CD4-positive, alpha-beta T cell treated with Interleukin-17A for 4 hours (primary cell): ENCODE data around the gene GPLD1.
"Not testable (repeated sequence)": the region's sequence is repeated elsewhere in the genome, so short reads cannot be mapped to it uniquely, and the experiment has no call there.

Experiments used
- DNase-seq: peaks from one replicate; pipeline ENCODE4 v3.0.0-alpha.2; 2020; ENCODE audit warnings: mixed read lengths

GPLD1 gene

DNA sequence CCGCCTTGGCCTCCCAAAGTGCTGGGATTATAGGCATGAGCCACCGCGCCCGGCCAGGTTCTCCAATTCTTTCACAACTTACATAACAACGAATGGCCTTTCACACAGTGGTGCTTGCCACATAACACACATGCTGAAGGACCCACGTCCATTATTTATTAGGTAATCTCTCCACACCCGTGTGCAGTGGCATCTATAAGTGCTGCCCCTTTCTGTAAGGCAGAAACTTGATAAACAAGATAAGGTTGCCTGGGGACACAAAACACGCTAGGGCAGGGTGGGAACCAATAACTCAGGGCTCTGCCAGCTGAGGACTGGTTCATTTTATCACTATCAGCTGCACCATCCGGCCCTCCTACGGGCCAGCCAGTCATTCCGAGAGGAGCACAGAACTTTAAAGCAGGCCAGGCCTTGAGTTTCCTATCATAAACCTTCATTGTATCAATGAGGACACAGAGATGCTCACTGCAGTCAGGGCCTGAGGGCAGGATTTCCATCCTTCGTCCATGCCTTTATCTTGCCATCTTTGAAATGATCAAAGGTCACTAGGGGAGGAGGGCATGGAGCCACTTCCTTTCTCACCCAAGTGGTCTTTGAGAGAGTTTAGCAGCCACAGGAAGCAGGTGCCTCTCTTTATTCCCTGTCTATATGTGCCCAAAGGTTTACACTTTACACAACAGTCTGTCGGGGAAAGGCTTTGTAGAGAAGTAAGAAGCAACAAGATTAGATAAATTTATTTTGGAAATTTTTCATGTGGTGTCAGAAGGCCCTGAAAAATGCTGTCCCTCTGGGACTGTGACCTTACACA is 37.6 kb downstream of the GPLD1 start:
- no peak for DNase-seq

DNA sequence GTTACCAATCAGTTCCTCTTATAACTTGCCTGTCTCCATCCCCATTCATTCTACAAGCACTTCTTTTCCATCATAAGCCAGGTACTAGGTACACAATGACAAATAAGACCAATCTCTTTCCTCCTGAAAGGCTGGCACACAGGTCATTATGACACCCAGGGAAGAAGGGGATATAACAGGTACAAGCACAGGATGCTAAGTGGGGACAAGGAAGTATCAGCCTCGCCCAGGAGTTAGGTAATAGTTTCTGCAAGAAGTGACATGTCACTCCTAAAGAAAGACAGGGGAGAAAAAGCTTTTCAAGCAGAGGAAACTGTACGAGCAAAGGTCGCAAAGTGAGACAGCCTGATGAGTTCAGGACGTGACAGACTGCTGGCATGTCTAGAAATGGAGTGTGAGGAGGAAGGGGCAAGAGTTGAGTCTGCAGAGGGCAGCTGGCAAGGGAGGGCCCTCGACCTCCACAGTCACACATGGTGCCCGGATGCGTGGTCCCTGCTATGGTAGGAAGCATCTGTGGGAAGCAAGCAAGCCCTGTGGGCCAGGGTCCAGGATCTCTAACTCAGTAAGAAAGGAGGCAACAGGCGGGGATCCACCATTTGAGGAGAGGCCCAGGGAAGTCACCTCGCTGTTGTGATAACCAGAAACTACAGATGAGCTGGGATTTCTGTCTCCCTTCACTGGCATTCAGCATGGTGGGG is 40.4 kb downstream of the GPLD1 start:
- DNase-seq = no peak

DNA sequence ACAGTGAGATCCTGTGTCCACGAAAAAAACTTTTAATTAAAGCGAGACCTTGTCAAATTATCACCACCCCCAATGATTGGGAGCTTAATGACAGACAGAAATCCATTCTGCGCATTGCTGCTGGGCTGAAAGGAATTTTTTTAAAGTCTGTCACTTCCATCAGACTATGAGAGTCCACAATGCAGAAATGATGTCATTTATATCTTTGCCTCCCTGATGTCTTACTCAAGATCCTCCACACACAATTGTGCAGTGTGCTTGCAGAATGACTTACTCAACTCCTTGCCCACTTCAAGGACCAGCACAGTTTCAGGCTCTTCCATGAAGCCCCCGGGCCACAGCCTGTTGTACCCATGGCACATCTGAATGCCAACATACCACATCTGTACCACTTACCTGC is 41.0 kb downstream of the GPLD1 start:
- DNase-seq = no peak

DNA sequence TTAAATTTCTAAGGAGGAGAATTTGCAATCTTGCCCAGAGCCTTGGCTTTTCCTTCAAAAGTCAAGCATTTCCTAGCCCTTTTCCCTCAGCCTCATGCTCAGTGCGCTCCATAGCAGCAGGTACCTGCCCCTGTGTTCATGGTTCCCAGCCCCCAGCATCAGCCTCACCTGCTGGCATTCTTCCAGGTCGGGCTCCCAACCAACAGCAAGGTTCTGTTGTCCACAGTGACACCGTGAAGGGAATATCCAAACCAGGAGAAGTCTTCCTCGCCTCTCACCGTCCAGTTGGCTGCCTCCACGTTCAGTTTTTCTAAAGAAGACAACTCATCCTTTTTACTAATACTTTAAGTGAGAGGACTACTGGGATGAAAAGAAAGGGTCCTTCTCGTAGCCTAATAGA is 42.7 kb downstream of the GPLD1 start:
- DNase-seq = no peak

DNA sequence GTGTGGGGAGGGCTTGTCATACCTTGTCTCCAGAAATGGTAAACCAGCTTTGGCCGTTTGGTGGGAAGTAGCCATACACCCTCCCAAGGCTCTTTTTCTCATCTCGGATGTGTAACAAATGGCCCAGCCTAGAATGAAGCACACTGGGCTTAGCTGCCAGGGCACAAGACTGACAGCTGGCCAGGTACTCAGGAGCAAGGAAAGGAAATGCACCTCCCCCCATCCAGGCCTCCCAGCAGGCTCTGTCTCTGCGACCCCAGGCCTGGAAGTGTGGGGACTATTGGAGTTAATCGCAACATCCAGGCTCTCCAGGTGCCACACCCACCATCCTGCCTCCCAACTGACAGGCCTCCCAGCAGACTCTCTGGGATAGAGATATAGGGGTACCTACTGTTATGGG is 43.7 kb downstream of the GPLD1 start:
- DNase-seq = no peak

DNA sequence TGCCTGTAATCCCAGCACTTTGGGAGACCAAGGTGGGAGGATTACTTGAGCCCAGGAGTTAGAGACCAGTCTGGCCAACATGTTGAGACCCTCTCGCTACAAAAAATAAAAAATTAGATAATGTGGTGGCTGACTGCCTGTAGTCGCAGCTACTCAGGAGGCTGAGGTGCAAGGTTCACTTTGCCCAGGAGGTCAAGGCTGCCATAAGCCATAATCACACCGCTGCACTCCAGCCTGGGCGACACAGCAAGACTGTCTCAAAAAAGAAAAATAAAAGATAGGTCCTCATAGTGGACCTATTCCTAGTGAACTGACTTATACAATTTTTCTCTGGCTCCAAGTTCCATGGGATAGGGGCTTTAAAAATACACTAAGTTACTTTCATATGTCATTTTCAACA is 44.8 kb downstream of the GPLD1 start:
- no peak for DNase-seq

DNA sequence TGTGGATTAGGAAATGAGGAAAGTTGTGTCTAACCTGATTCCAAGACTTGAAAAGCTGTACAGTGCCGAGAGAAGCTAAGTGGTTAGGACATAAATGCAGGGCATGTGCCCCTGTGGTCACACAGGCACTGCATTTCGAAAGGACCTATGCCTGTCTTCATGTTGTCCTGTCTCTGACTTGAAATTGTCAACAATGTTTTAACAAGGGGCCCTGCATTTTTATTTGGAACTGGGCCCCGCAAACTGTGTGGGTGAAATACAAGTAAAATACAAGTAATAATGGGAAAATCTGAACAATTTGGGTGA is 47.8 kb downstream of the GPLD1 start:
- DNase-seq = no peak

DNA sequence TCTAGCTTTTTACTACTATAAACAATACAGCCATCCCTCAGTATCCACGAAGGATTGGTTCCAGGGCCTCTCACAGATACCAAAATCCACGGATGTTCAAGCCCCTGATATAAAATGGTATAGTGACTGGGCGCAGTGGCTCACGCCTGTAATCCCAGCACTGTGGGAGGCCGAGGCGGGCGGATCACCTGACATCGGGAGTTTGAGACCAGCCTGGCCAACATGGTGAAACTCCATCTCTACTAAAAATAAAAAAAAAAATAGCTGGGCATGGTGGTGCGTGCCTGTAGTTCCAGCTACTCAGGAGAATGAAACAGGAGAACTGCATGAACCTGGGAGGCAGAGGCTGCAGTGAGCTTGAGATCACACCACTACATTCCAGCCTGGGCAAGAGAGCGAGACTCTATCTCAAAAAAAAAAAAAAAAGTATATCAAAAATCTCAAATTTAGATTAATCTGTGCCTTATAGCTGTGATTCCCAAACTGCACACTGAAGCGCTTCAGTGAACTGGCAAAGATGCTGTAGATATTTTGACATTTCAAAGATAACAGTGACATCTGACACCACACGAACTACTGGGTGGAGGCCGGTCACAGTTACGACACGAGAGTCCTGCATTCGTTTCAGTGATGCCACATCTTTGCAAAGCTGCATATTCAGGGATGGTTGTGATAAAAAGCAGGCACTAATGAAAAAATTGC is 48.3 kb downstream of the GPLD1 start:
- no peak for DNase-seq

DNA sequence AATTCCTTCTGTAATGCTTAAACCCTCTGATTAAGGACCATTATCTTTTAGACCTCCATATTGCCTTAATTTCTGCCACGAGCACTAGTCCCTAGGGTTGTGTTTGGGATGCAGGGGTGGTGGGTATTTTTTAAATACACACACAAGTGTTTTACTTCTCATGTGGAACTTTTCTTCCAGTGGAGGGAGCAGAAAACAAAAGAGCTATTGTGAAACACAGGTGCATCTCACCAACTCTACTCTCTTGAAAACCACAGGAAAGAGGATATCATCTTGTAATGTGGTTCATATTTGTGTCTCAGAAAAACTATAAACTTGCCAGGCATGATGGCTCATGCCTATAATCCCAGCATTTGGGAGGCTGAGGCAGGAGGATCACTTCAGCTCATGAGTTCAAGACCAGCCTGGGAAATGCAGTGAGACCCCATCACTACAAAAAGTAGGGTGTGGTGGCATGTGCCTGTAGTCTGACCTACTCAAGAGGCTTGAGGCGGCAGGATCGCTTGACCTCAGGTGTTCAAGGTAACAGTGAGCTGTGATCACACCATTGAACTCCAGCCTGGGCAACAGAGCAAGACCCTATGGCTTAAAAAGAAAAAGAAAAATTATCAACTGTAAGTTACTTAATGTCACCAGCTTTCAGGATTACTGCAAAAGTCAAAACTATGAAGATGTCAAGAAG is 49.4 kb downstream of the GPLD1 start:
- DNase-seq = no peak

DNA sequence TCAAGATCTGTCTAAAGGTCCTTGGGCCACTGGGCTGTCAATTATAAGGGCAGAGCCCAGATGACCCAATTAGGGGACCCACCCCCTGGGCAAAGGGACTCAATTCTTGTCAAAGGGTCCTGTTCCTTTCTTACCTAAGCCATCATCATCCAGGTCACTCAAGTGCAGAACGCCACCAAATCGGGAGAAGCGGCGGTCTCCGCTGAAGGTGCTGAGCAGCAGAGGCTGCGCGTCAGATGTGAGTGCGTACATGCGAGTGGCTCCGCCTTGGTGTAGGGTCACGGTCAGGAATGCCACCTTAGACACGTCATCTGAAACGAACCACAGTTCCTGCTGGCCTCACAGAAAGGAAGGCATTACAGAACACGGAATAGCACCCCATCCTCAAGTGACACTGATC is 52.4 kb downstream of the GPLD1 start:
- no peak for DNase-seq

DNA sequence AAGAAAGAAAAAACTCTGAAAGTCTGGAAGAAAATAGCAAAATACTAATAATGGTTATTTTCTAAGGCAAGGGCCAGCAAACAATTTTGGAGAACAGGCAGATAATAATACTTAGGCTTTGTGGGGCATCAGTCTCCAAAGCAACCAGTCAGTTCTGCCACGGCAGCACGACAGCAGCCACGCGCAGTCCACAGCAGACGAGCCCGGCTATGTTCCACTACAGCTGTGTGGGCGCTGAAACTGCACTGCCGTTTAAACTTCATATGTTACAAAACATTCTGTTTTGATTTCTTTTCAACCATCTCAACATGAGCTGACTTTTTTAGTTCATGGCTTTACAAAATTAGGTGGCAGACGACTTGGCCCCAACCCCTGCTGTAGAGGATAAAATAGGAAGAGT is 56.8 kb downstream of the GPLD1 start:
- no peak for DNase-seq

DNA sequence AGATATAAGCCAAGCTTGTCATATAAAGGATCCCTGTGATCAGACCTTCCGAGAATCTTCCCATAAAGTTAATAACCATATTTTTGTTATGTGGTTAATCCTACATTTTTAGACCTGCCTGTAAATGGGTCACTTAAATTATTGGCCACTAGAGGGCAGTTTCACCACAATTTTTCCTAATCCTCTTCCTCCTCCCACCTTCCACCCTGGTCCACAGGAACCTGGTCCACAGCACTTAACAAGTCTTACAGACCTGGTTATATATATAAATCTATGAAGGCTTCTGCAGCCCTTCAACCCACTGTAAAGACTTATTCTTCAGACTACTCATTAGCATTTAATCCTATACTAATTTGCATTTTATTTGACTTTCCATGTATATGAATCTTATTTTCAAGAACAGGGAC is 58.3 kb downstream of the GPLD1 start:
- DNase-seq = peak; percentile 37

DNA sequence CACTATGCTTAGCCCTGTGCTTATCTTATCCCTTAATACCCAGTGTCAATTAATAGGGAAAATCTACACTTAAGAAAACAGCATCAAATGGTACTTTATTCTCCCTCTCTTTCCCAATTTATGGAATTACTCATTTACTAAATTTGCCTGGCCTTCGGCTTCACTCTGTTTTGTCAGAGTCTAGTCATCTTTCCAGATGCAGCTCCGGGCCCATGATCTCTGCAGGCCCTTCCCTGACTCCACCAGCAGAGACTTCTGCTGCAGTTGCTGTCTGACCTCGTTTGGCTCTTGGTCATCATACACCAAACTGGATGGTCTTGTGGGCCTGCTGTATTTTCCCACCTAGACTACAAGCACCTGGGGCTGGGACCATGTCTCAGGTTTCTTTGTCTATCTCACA is 59.3 kb downstream of the GPLD1 start:
- no peak for DNase-seq

DNA sequence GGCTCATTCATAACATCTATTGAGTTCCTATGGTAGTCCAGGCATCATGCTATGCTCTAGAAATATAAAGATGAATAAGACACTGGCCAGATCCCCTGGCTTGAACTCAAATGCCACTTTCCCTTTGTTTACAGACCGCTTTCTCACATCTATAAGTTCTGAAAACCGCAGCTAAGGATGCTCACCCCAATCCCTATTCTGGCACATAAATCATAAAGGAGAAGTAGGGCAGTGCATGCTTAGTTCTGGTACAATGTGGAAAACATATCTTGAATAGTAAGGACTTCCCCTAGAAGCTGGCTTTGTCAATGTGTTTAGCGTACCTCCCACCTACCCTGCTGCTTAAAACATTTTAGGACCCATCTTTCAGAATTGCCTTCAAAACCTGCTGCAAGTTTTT is 60.2 kb downstream of the GPLD1 start:
- DNase-seq = no peak

DNA sequence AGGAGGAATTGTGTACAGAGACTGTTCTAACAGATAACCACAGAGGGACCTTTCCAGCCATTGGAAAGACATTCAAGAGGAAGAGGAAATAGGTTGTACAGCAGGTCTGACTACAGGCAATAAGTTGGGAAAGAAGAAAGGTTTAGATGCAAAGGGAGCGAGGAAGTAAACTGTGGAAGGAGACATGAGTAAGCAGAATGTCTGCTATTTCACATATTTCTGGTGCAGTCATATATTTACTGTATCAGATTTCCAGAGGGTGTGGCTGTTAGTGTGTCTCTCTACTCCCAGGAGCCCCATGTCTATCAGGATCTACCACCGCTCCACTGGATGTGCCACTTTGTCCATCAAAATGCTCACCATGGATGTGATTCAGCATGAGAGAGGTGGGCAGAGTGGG is 60.8 kb downstream of the GPLD1 start:
- no peak for DNase-seq

DNA sequence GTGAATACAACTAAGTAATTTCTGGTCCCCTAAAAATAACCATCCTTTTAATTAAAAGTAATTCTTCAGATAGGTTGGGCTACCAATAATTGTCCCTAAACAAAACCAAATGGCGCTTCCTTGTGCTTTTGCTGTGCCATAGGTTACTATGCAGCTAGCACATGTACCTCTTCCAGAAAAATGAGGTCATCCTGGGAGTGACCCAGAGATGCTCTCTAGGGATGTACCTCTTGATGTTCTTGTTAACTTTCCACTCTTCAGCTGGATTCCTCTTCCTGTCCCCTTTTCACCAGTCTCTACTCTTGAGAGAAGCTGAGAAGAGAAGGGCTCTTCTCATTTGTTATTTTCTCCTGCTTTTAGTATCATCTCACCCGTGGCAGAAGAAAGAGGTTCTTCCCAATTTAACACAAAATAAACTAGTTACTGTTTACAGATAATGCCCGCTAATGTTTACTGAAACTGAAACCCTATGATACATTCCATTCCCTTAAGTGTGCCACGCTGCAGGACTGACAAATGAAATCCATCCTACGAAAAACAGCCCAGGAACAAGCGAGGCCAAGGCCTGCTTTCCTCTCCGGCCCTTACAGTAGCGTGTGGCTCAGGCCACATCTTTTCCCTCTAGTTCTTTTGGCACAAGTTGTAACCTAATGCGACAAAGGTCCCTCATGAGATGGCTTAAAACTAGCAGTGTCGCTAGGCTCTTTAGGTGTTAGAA is 62.5 kb downstream of the GPLD1 start:
- no peak for DNase-seq

DNA sequence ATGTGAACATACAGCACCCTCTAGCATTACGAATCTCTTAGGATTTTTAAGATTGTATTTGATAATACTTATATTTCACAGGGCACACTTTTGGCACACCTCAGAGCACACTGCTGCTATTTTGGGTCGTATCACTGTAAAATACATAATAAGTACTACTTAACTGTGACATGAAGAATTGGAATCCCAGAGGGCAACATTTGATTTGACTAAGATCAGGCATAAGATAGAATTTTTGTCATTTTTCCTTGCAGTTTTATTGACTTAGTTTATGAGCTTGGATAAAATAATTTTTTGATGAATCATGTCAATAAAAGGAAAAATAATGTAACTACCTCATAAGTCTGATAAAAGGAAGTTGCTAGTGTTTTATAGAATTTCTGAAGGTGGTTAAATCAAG is 64.3 kb downstream of the GPLD1 start:
- DNase-seq = no peak

DNA sequence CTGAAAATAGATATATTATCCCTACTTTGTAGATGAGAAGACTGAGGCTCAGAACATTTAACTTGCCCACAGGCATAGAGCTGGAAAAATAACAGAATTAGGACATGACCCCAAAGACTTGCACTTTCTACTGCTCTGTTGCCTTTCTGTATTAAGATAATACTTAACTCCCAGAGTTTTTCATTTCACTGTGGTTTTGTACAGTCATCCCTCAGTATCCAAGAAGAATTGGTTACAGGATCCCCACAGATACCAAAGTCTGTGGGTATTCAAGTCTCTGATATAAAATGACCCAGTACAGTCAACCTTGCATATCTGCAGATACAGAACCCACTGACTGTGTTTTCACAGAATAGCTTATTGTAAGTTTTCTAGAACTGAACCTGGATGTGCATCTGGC is 69.9 kb downstream of the GPLD1 start:
- no peak for DNase-seq

DNA sequence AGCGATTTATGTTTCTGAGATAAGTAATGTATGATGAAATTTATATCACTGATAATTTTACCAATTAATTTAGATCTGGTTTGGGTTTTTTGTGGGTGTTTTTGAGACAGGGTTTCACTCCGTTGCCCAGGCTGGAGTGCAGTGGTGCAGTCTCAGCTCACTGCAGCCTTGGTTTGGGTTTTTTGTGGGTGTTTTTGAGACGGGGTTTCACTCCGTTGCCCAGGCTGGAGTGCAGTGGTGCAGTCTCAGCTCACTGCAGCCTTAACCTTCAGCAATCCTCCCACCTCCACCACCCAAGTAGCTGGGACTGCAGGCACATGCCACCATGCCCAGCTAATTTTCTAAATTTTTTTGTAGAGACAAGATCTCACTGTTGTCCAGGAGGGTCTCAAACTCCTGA is 73.6 kb downstream of the GPLD1 start:
- DNase-seq = no peak

DNA sequence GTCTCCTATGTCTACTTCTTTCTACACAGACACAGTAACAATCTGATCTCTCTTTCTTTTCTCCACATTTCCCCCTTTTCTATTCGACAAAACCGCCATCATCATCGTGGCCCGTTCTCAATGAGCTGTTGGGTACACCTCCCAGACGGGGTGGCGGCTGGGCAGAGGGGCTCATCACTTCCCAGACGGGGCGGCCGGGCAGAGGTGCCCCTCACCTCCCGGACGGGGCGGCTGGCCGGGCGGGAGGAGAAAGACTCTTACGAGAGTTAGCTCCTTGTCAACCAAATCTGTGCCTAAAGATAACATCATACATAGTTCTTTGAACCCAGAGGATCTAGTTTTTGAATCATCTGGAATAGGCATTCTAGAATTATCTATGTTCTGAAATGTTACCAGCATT is 74.8 kb downstream of the GPLD1 start:
- DNase-seq = not testable (repeated sequence)

DNA sequence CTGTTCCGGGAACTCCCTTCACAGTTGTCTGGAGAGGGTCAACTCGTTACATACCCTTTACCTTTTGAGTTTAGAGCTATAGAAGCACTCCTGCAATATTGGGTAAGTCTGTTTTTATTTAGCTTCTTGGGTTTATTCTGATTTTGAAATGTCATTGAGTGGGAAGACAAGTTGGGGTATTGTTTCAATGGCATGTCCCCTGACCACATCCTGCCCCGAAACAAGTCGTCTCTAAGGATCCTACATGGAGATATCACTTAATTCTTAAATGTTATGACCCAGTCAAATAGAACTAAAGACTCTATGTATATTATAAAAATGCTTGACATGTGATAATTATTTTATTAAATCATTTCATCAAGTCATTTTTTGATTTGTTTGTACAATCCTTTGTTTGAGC is 77.1 kb downstream of the GPLD1 start:
- DNase-seq = no peak

DNA sequence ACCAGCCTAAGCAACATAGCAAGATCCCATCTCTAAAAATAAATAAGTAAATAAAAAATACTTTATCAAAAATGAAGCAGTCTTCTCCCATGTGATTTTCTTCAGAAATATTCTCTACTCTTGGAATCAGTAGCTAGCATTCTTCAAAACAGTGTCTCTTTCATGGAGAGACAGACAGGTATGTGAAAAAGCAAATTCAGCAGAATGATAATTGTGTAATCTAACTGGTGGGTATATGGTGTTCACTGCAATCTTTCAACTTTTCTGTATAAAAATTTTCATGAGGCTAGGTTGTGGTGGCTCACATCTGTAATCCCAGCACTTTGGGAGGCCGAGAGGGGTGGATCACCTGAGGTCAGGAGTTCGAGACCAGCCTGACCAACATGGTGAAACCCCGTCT is 78.8 kb downstream of the GPLD1 start:
- DNase-seq = no peak
